ENCODE measurements around the gene GABRD. TPM values are rescaled to one million over a fixed set of nuclear protein-coding genes. Genes with fewer than 3 reads are reported as not detected.

Gene GABRD
- total RNA-seq, 1 experiment from 2014 or later: not detected

DNA sequence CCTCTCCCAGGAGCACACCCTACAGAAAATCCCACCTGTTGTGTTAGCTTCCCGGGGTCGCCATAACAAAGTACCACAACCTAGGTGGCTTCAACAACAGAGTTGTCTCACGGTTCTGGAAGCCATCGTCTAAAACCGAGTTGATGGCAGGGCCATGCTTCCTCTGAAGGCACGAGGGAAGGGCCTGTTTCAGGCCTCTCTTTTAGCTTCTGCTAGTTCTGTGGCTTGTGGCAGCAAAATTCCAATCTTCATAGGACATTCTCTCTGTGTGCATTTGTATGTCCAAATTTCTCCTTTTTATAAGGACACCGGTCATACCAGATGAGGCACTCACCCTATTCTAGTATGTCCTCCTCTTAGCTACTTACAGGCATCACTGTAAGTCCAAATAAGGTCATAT is 18.7 kb upstream of the GABRD start:
- no peak overlapping the region for H3K4me3 ChIP-seq
- H3K4me1 ChIP-seq (replicated peaks; ENCODE audit: insufficient read depth): peaks cover 12% of the 10 kb centered on the region
- no peak overlapping the region for H2AFZ ChIP-seq
- intact Hi-C loops (cut with micrococcal nuclease; ENCODE audit: unreplicated experiment): no loop called here
- no peaks in the 10 kb centered on the region for H3K36me3 ChIP-seq (ENCODE audit: low read depth)
- BruUV-seq (replicated peaks): no TSS peak
- no peak overlapping the region for H3K27ac ChIP-seq
- TF ChIP-seq, protein P1, sequence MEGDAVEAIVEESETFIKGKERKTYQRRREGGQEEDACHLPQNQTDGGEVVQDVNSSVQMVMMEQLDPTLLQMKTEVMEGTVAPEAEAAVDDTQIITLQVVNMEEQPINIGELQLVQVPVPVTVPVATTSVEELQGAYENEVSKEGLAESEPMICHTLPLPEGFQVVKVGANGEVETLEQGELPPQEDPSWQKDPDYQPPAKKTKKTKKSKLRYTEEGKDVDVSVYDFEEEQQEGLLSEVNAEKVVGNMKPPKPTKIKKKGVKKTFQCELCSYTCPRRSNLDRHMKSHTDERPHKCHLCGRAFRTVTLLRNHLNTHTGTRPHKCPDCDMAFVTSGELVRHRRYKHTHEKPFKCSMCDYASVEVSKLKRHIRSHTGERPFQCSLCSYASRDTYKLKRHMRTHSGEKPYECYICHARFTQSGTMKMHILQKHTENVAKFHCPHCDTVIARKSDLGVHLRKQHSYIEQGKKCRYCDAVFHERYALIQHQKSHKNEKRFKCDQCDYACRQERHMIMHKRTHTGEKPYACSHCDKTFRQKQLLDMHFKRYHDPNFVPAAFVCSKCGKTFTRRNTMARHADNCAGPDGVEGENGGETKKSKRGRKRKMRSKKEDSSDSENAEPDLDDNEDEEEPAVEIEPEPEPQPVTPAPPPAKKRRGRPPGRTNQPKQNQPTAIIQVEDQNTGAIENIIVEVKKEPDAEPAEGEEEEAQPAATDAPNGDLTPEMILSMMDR (conservative IDR thresholded peaks at IDR 0.05): no peak
- TF ChIP-seq EZH2 (IDR thresholded peaks at IDR 0.05; ENCODE audit: low read depth): no peak
- CTCF ChIA-PET: no interaction called here
- H3F3A ChIP-seq (ENCODE audit: insufficient read depth, low read depth): no peaks in the 10 kb centered on the region
- POLR2A ChIA-PET (ENCODE audit: unreplicated experiment): no interaction called here
- H3K9me2 ChIP-seq (ENCODE audit: insufficient read depth): no peaks in the 10 kb centered on the region
- no peaks in the 10 kb centered on the region for H3K27me3 ChIP-seq (ENCODE audit: insufficient read depth, low read depth)
- H3K9me3 ChIP-seq (ENCODE audit: insufficient read depth, low read depth): no peaks in the 10 kb centered on the region
- no peak for DNase-seq
- H3K79me2 ChIP-seq (ENCODE audit: low read depth): no peaks in the 10 kb centered on the region
- no peaks in the 10 kb centered on the region for H4K20me1 ChIP-seq (ENCODE audit: insufficient read depth)
- H3K4me2 ChIP-seq: no peak overlapping the region

- DNase-seq: no peak
- H3K27ac ChIP-seq: no peak overlapping the region
- peaks cover under 1% of the 10 kb centered on the region; the same call in 1 of the 2 replicates for H3K27me3 ChIP-seq (ENCODE audit: insufficient read depth, low read depth)
- no peaks in the 10 kb centered on the region for H3K9me3 ChIP-seq (ENCODE audit: insufficient read depth, low read depth)
- no peaks in the 10 kb centered on the region for H4K20me1 ChIP-seq (ENCODE audit: insufficient read depth)
- no peak overlapping the region for H3K4me3 ChIP-seq
- no peaks in the 10 kb centered on the region for H3F3A ChIP-seq (ENCODE audit: insufficient read depth, low read depth)
- peaks cover 12% of the 10 kb centered on the region for H3K4me1 ChIP-seq (replicated peaks; ENCODE audit: insufficient read depth)
- H3K4me2 ChIP-seq: no peak overlapping the region
- no peaks in the 10 kb centered on the region for H3K79me2 ChIP-seq (ENCODE audit: low read depth)
- CTCF ChIA-PET: no interaction called here
- TF ChIP-seq EZH2 (IDR thresholded peaks at IDR 0.05; ENCODE audit: low read depth): no peak
- TF ChIP-seq, protein P1 (conservative IDR thresholded peaks at IDR 0.05): no peak
- no peaks in the 10 kb centered on the region for H3K9me2 ChIP-seq (ENCODE audit: insufficient read depth)
- intact Hi-C loops (cut with micrococcal nuclease; ENCODE audit: unreplicated experiment): no loop called here
- no peak overlapping the region for H2AFZ ChIP-seq
- POLR2A ChIA-PET (ENCODE audit: unreplicated experiment): no interaction called here
- no peaks in the 10 kb centered on the region for H3K36me3 ChIP-seq (ENCODE audit: low read depth)
- BruUV-seq (replicated peaks): no TSS peak
Observed at GRCh38 chr1:2000850-2001249, 18.3 kb upstream of the GABRD start.

GRCh38 chr1:2001773-2002411 is 17.3 kb upstream of the GABRD start:
- Histone ChIP-seq H3K36me3 (ENCODE audit: low read depth) (no peaks in the 10 kb centered on the region), H4K20me1 (ENCODE audit: insufficient read depth) (no peaks in the 10 kb centered on the region)
- POLR2A ChIA-PET (ENCODE audit: unreplicated experiment): no interaction called here

More at GRCh38 chr1:2001773-2002411, 17.3 kb upstream of the GABRD start:
- CTCF ChIA-PET: no interaction called here
- Histone ChIP-seq H3K4me2 (peak overlapping the region; percentile 35), H2AFZ (peak overlapping the region; percentile 68; the same call in 1 of the 2 replicates), H3K9me2 (ENCODE audit: insufficient read depth) (no peaks in the 10 kb centered on the region), H3K27ac (no peak overlapping the region), H3K4me1 (replicated peaks; ENCODE audit: insufficient read depth) (peaks cover 12% of the 10 kb centered on the region), H3F3A (ENCODE audit: insufficient read depth, low read depth) (no peaks in the 10 kb centered on the region), H3K9me3 (ENCODE audit: insufficient read depth, low read depth) (no peaks in the 10 kb centered on the region), H3K4me3 (no peak overlapping the region), H3K27me3 (ENCODE audit: insufficient read depth, low read depth) (peaks cover 8% of the 10 kb centered on the region; the same call in 1 of the 2 replicates), H3K79me2 (ENCODE audit: low read depth) (no peaks in the 10 kb centered on the region)
- no TSS peak for BruUV-seq (replicated peaks)
- peak; percentile 63 to 68 for DNase-seq
- TF ChIP-seq, protein P1 (conservative IDR thresholded peaks at IDR 0.05): no peak
- intact Hi-C loops (cut with micrococcal nuclease; ENCODE audit: unreplicated experiment): no loop called here

Data from PC-9 (cell line).